Adrenal gland (tissue), 5 donors: ENCODE data around the gene BACH2.

Experiments used
- CTCF ChIP-seq, 6 experiments: fragments of 450-650 bp in 4 of 6; fragments of 200-600 bp in 2 of 6; sonication (generic) in 1 of 6; IDR thresholded peaks; 1 replicate in 5 of 6; 2 replicates in 1 of 6; pipeline versions ENCODE4 v1.5.1 to v1.8.0; 2016 to 2021; ENCODE audit warnings: antibody characterized with exemption in 6 of 6, mild to moderate bottlenecking in 2 of 6, moderate library complexity in 1 of 6
- POLR2A ChIP-seq, 2 donors: fragments of 450-650 bp; IDR thresholded peaks; one replicate each; pipeline ENCODE4 v1.6.1; 2017; ENCODE audit warnings: antibody characterized with exemption in 2 of 2, mild to moderate bottlenecking in 2 of 2, moderate library complexity in 1 of 2
- donor health status: DM: no; HTN: no; CAD: no.

DNA sequence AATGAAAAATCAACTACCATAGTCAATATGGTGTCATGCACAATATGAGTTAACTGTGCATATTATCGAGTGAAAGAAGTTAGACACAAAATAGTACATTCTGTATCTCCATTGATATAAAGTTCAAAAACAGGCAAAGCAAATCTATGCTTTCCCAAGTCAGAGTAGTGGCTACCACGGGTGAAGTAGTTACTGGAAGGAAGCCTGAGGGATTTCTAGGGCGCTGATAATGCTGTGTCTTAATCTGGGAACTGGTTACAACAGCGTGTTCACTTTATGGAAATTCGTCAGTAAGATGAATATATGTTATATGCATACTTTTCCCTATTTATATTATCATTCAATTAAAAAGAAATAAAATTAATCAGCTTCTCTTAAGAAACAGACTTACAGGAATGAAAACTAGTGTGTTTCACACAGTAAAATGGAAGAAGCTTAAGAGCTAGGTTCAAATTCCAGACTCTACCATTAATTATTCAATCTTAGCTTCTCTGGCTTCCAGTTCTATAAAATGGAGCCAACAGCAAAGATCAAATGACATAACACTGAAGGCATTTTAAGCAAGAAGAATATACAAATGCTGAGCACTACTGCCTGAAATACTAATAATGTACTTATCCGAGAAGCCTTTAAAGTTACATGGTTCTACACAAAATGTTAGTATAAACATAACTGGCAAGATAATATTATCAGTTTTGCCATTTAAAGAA, 19.2 kb downstream of the BACH2 start:
- TF ChIP-seq CTCF (IDR thresholded peaks at IDR 0.05) (no peak), POLR2A (IDR thresholded peaks at IDR 0.05) (no peak)
